Lower lobe of right lung (tissue), 2 donors: ENCODE results near the gene NDRG2. TPM values are rescaled to one million over a fixed set of nuclear protein-coding genes. Genes with fewer than 3 reads are reported as not detected.
A peak's percentile ranks its signal among the peaks of the same experiment; 100 is the strongest.
"Not testable (repeated sequence)": the region's sequence is repeated elsewhere in the genome, so short reads cannot be mapped to it uniquely, and the experiment has no call there.

Experiments used
- ATAC-seq, 2 donors: fragments of 200-7000 bp; cut with Tn5 transposase; one replicate each; pipeline ENCODE4 v1.9.1; 2020 to 2022; ENCODE audit warnings: mild to moderate bottlenecking in 2 of 2, moderate library complexity in 2 of 2
- DNase-seq: peaks from one replicate; pipeline ENCODE4 v3.0.0-alpha.2; 2020
- H3K27ac ChIP-seq: fragments of 200-600 bp; one replicate; pipeline ENCODE4 v1.8.0; 2022
- H3K27me3 ChIP-seq: fragments of 200-600 bp; one replicate; pipeline ENCODE4 v1.8.0; 2022; ENCODE audit warnings: low read depth
- H3K36me3 ChIP-seq: fragments of 200-600 bp; one replicate; pipeline ENCODE4 v1.8.0; 2022; ENCODE audit warnings: mild to moderate bottlenecking
- H3K4me1 ChIP-seq: fragments of 200-600 bp; one replicate; pipeline ENCODE4 v1.8.0; 2022
- H3K4me3 ChIP-seq: fragments of 200-600 bp; one replicate; pipeline ENCODE4 v1.8.0; 2022; ENCODE audit warnings: mild to moderate bottlenecking
- H3K9me3 ChIP-seq: fragments of 200-600 bp; one replicate; pipeline ENCODE4 v1.8.0; 2022
- CTCF ChIP-seq: fragments of 200-600 bp; IDR thresholded peaks from one replicate; pipeline ENCODE4 v1.8.0; 2022; ENCODE audit warnings: antibody characterized with exemption, mild to moderate bottlenecking
- intact Hi-C: fragments of 100-400 bp; cut with DNase I; formaldehyde crosslinking; loops from one replicate; pipeline ENCODE4 v1.11.0; 2022
- total RNA-seq: library from RNA; stranded (reverse); fragmentation: NEBNext Ultra II Directional; extraction: Animal tissue kit (Norgen Biotek cat#: 25700); gene quantifications from one replicate; pipeline ENCODE4 v1.2.1, GENCODE V29; 2021
- donor health status: DM: no; HTN: yes; CAD: no; lungs with severe emphysema.

NDRG2 gene
- total RNA-seq, 1 donor from 2014 or later: 92.7 TPM

- TF ChIP-seq CTCF: no peak
- Histone ChIP-seq H3K27me3 (no peaks in the 10 kb centered on the region), H3K9me3 (no peaks in the 10 kb centered on the region), H3K4me1 (peaks cover 48% of the 10 kb centered on the region), H3K27ac (peak overlapping the region; percentile 25), H3K4me3 (no peak overlapping the region), H3K36me3 (no peaks in the 10 kb centered on the region)
- intact Hi-C loops: no loop called here
- peak; percentile 29 to 48 for ATAC-seq
- DNase-seq: peak; percentile 57
These were observed 19.2 kb upstream of the NDRG2 start for GRCh38 chr14:21043974-21044618.

- H3K4me3 ChIP-seq: no peak overlapping the region
- H3K27me3 ChIP-seq: no peaks in the 10 kb centered on the region
- DNase-seq (no peak), ATAC-seq (no peak)
- intact Hi-C loops: no loop called here
- H3K27ac ChIP-seq: peak overlapping the region; percentile 25
- no peak for TF ChIP-seq CTCF
- no peaks in the 10 kb centered on the region for H3K36me3 ChIP-seq
- H3K4me1 ChIP-seq: peaks cover 51% of the 10 kb centered on the region
- no peaks in the 10 kb centered on the region for H3K9me3 ChIP-seq
These were observed 18.6 kb upstream of the NDRG2 start for GRCh38 chr14:21043387-21043973.

GRCh38 chr14:21042918-21043317 is 18.1 kb upstream of the NDRG2 start:
- Histone ChIP-seq H3K36me3 (no peaks in the 10 kb centered on the region), H3K4me1 (peaks cover 51% of the 10 kb centered on the region), H3K9me3 (no peaks in the 10 kb centered on the region), H3K4me3 (no peak overlapping the region), H3K27ac (peak overlapping the region; percentile 25), H3K27me3 (no peaks in the 10 kb centered on the region)
- ATAC-seq (peak in 1 of 2 donors; percentile 18), DNase-seq (no peak)
- intact Hi-C loops: no loop called here
- TF ChIP-seq CTCF: no peak

GRCh38 chr14:21041676-21042433 is 17.0 kb upstream of the NDRG2 start, which contains the start of gene RNASE7:
TSS of gene RNASE7 (plus strand) at chr14:21042362. CDS start at chr14:21042993, 631 bp downstream.
- intact Hi-C loops: no loop called here
- no peak for DNase-seq
- H3K4me3 ChIP-seq: no peak within 1 kb of the TSS

GRCh38 chr14:21040941-21041340 is 16.1 kb upstream of the NDRG2 start:
- DNase-seq, H3K36me3 ChIP-seq, H3K4me3 ChIP-seq, intact Hi-C loops, H3K9me3 ChIP-seq, ATAC-seq, H3K27me3 ChIP-seq, H3K27ac ChIP-seq: not testable (repeated sequence)
- H3K4me1 ChIP-seq: peaks cover 47% of the 10 kb centered on the region

More at GRCh38 chr14:21041676-21042433, 17.0 kb upstream of the NDRG2 start, which contains the start of gene RNASE7:
- no peak for ATAC-seq
- Histone ChIP-seq H3K36me3 (no peaks in the 10 kb centered on the region), H3K4me1 (peaks cover 47% of the 10 kb centered on the region), H3K27me3 (no peaks in the 10 kb centered on the region), H3K27ac (peak within 1 kb of the TSS; percentile 25), H3K9me3 (no peaks in the 10 kb centered on the region)
- TF ChIP-seq CTCF: no peak
